HG03175 (cell line): ENCODE results near the gene CAPNS2.
"Not testable (repeated sequence)": the region's sequence is repeated elsewhere in the genome, so short reads cannot be mapped to it uniquely, and the experiment has no call there.

ENCODE experiments used
- ATAC-seq: cut with Tn5 transposase; IDR thresholded peaks from one replicate; pipeline ENCODE4 v1.9.1; 2021; ENCODE audit warnings: mild to moderate bottlenecking, moderate library complexity; ENCODE audit not compliant: unreplicated experiment

The CAPNS2 gene

GRCh38 chr16:55567382-55567781, 898 bp downstream of the CAPNS2 start:
- ATAC-seq: no peak

DNA sequence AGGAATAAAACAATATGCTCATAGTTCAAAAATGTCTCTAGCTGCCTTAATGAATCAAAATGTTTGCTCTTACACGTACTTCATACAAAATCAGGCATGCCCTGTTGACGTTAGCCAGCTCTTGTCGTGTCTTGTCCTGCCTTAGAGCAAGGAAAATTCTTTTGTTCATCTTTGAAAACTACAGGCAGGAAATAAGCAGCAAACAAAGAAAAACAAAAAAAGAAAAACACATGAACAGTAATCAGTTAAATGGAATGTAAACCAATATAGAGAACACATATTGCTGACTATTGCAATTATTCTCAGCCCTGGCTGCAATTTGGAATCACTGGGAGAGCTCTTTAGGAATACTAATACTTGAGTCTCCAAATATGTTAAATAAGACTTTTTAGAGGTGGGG, 1.7 kb downstream of the CAPNS2 start:
- no peak for ATAC-seq

DNA sequence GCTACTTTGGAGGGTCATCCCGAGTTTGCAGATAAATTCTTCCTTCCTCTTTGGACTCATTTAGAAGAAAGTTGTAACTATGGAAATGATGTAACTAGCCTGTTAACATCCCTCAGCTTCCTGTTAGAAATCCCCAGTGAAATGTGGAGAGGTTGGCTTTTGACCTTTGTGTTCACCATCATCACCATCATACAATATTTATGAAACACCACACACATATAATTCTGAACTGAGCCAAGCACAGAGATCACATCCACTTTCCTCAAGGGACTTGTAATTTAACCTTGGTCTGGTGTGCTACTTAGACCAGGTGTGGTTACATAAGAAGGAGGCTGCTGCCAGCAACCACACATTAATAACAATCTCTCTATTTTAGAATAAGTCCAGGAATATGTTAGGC, 2.5 kb downstream of the CAPNS2 start:
- no peak for ATAC-seq

- no peak for ATAC-seq
Measured at GRCh38 chr16:55570159-55570558, 3.7 kb downstream of the CAPNS2 start.

DNA sequence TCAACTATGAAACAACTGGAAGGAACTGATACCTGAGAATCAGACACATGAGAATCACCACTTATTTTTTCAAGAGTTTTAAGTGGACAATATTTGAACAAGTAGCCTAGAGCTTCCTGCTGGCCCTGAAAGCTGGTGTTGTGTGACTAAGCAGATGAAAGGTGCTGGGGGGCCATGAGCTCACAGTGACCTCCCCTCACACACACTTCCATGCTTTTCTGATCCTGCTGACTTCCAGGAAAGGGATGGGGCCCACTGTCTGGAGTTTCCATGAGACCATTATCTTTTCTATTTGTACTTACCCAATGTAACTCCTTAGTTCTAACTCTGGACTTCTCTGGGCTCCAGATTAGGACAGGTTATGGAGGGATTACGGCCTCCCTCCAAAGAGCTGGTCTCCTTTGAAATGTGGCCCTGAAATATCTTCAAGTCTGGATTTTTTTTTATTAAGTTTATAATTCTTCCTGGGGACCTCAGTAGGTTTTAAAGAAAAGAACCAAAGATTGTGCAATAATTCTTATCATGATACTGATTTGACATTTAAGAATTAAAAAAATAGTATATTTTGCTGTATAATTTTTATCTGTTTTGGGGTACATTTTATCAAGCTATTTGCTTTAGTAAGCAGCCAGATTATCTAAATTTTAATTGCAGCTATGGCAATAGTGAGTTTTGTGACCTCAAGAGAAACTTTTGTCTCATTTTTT, 4.9 kb downstream of the CAPNS2 start:
- no peak for ATAC-seq

DNA sequence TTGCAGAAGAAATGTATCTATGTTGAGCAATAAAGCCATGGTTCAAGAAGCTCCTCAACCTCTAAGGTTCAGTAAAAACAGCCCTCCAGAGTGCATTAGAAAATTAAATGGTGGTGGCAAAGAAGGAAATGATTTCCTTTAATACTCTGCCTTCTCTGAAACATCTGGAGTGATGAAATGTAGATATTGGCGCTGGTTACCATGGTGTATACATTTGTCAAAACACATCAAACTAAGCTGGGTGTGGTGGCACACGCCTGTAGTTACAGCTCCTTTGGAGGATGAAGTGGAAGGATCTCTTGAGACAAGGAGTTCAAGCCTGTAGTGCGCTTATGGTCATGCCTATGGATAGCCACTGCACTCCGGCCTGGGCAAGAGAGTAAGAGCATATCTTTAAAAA, 6.0 kb downstream of the CAPNS2 start:
- no peak for ATAC-seq

- ATAC-seq: no peak
Measured at GRCh38 chr16:55574811-55575210, 8.3 kb downstream of the CAPNS2 start.

- no peak for ATAC-seq
Measured at GRCh38 chr16:55575496-55575895, 9.0 kb downstream of the CAPNS2 start.

- no peak for ATAC-seq
Measured at GRCh38 chr16:55576384-55576783, 9.9 kb downstream of the CAPNS2 start.

DNA sequence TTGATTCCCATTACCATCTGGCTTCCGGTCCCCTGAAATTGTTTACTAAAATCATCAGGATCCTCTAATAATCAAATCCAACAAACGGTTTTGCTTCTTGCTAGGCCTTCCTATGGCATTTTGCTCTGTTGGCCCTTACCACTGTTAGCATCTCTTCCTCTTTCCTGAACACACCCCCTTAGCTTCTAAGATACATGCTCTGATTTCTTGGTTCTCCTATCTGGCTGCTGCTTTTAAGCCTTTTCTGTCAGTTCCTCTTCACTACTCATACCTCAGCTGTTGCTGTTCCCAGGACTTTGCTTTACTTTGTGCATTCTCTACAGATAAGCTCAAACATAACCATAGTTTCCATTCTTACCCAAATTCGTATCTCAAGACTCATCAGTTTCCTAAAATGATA, 11.4 kb downstream of the CAPNS2 start:
- no peak for ATAC-seq

DNA sequence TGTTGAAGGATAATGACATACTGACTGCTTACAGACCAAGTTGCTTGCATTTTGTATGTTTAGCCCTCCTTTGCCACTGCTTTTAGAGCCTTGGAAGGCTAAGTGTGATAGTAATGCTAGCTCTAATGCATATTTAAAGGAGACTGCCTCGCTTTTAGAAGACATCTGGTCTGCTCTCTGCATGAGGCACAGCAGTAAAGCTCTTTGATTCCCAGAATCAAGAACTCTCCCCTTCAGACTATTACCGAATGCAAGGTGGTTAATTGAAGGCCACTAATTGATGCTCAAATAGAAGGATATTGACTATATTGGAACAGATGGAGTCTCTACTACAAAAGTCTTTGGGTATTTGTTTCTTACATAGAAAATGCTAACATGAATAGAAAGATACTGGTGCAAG, 19.1 kb downstream of the CAPNS2 start:
- ATAC-seq: no peak

DNA sequence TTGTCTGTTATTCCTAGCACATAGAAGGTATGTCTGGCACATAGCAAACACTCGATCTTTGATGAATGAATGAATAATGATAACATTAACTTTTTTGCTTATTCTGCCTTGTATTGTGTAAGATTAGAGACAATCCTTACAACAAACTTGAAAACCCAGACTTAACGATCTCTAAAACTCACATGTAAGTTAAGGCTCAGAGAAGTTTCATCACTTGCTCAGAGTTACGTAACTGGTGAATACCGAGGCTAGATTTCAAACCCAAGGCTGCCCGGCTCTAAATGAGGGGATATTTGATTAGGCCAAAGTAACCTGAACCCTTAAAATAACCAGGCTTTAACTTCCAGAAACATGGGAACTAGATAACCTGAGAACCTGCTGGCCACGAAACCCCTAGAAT, 22.3 kb downstream of the CAPNS2 start:
- no peak for ATAC-seq

GRCh38 chr16:55592306-55592705, 25.8 kb downstream of the CAPNS2 start:
- no peak for ATAC-seq

GRCh38 chr16:55597928-55598327, 31.4 kb downstream of the CAPNS2 start:
- no peak for ATAC-seq

GRCh38 chr16:55605754-55606336, 39.4 kb downstream of the CAPNS2 start:
- no peak for ATAC-seq

DNA sequence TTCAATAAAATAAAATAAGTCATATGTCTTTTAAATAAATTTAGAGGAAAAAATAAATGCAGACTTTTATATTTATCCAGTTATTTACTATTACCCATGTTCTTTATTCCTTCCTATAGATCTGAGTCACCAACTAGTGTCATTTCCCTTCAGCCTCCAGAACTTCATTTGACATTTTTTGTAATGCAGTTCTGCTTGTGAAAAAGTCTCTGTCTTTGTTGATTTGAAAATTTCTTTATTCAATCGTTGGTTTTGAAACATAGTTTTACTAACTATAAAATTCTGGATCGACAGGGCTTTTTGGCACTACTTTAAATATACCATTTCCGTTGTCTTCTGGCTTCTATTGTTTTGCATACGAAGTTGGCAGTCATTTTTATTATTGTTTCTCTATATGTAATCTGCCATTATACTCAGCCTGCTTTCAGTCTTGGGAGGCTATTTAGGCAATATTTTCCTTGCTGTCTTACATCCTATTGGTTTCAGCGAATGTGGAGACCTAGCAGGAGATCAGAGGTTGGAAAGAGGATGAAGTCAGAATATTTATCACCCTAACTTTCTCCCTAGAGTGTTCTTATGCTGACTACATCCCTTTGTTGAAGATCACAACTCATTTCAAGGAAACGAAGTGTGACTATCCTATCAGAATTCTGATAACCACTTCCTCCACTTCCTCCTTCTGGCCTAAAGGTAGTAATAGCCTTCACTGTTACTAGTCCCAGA, 47.3 kb downstream of the CAPNS2 start:
- ATAC-seq: no peak

GRCh38 chr16:55615071-55615470, 48.6 kb downstream of the CAPNS2 start:
- ATAC-seq: no peak

- not testable (repeated sequence) for ATAC-seq
Measured at GRCh38 chr16:55615670-55616069, 49.2 kb downstream of the CAPNS2 start.
